GM13976 (cell line): ENCODE results near the gene CLCN3.
"Not testable (repeated sequence)": the region's sequence is repeated elsewhere in the genome, so short reads cannot be mapped to it uniquely, and the experiment has no call there.

Experiments
- DNase-seq: peaks from one replicate; pipeline ENCODE4 v3.0.0; 2012; ENCODE audit warnings: low spot score
- CTCF ChIP-seq: IDR thresholded peaks from 2 replicates; pipeline ENCODE4 v1.5.1; 2012; ENCODE audit warnings: borderline replicate concordance, mild to moderate bottlenecking; ENCODE audit not compliant: insufficient read depth; ENCODE audit errors: extremely low read depth, missing control alignments, control extremely low read depth
- in situ Hi-C: fragments of 300-500 bp; cut with MboI; formaldehyde crosslinking; loops from one replicate; pipeline ENCODE4 v1.12.0; 2022; ENCODE audit warnings: low sequenced_read_pairs, mixed read lengths, inconsistent platforms; ENCODE audit not compliant: unreplicated experiment

Gene CLCN3

GRCh38 chr4:169617306-169617705, 3.1 kb upstream of the CLCN3 start:
- no peak for DNase-seq
- in situ Hi-C loops, result loop anchor here (25.0 kb wide), 1 partner anchor 420 kb away; the partner anchor contains the start of gene MFAP3L
- TF ChIP-seq CTCF, result no peak

- no peak for TF ChIP-seq CTCF
- in situ Hi-C loops, result loop anchor here (25.0 kb wide), 1 partner anchor 419 kb away; the partner anchor contains the start of gene MFAP3L
- DNase-seq, result no peak
Observed at GRCh38 chr4:169618286-169618685, 2.1 kb upstream of the CLCN3 start.

GRCh38 chr4:169618986-169619385, 1.4 kb upstream of the CLCN3 start:
- DNase-seq, result no peak
- TF ChIP-seq CTCF, result no peak
- in situ Hi-C loops, result loop anchor here (25.0 kb wide), 1 partner anchor 418 kb away; the partner anchor contains the start of gene MFAP3L

GRCh38 chr4:169619518-169619957, 840 bp upstream of the CLCN3 start:
- in situ Hi-C loops, result loop anchor here (25.0 kb wide), 1 partner anchor 418 kb away; the partner anchor contains the start of gene MFAP3L
- DNase-seq, result peak; percentile 50

GRCh38 chr4:169620880-169621248, 486 bp downstream of the CLCN3 start:
- in situ Hi-C loops, result loop anchor here (25.0 kb wide), 1 partner anchor 416 kb away; the partner anchor contains the start of gene MFAP3L
- no peak for TF ChIP-seq CTCF
- no peak for DNase-seq

More at GRCh38 chr4:169619518-169619957, 840 bp upstream of the CLCN3 start:
- TF ChIP-seq CTCF, result peak; percentile 40

GRCh38 chr4:169621731-169622492, 1.5 kb downstream of the CLCN3 start:
- in situ Hi-C loops, result loop anchor here (25.0 kb wide), 1 partner anchor 415 kb away; the partner anchor contains the start of gene MFAP3L
- no peak for DNase-seq
- TF ChIP-seq CTCF, result no peak

GRCh38 chr4:169622566-169622965, 2.2 kb downstream of the CLCN3 start:
- no peak for DNase-seq
- in situ Hi-C loops, result loop anchor here (25.0 kb wide), 1 partner anchor 415 kb away; the partner anchor contains the start of gene MFAP3L
- no peak for TF ChIP-seq CTCF

GRCh38 chr4:169624012-169624411, 3.6 kb downstream of the CLCN3 start:
- in situ Hi-C loops, result loop anchor here (25.0 kb wide), 1 partner anchor 413 kb away; the partner anchor contains the start of gene MFAP3L
- not testable (repeated sequence) for DNase-seq
